HG03159 (cell line): ENCODE measurements around the gene PGBD2.
"Not testable (repeated sequence)": the region's sequence is repeated elsewhere in the genome, so short reads cannot be mapped to it uniquely, and the experiment has no call there.

Experiments
- ATAC-seq: cut with Tn5 transposase; IDR thresholded peaks from one replicate; pipeline ENCODE4 v1.9.1; 2021; ENCODE audit warnings: mild to moderate bottlenecking, moderate library complexity; ENCODE audit not compliant: unreplicated experiment

Gene PGBD2

DNA sequence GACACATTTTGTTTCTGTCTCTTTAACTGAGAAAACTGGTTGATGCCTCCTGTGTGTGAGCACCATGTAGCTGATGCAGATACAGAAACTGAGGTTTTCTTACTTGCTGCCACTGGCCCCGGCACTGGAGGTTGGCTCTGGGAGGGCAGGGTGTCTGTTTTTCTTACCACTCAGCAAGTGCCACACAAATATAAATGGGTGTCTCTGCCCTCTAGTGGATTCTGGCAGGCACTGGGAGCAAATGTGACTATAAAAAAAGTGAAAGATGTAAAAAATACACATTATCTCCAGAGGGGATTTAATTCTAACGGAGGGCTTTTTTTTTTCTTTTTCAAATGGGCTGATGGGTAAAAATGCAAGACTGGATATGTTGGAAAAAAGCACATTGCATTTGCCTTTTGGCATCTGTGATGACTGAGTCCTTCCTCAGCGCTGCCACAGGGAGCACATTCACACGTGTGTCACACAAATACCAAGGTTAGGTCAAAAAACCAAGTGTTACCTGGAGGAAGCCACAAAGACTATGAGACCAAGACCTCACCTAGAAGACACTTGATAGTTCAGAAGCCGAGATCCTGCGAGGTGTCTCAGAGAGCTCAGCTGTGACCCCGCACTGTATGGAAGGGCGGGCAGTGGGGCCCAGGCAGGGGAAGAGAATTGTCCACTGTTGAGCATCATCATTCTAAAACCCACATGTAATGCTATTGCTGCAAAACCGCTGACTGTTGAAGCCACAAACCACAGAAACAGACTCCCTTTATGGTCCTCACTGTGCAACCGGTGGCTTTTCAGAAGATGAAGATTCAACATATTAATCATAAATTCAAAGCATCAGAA, 18.9 kb downstream of the PGBD2 start:
- peak; percentile 95 for ATAC-seq

DNA sequence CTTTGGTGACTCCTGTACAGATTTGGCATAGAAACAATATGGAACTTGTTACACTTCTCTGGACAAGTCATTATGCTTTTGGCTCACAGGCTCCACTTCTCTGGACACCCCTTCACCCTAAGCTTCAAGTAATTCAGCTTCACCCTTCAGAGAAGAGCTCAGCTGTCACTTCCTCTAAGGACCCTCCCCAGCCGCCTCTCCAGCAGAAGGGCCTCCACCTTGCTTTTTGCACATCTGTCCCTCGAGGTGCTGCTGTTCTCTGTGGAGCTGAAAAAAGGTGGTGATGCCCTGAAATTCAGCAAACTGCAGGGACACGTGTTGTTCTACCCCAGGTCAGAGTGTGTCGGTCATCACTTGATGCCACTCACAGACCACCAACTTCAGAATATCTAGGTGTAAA, 19.8 kb downstream of the PGBD2 start:
- ATAC-seq, result not testable (repeated sequence)

DNA sequence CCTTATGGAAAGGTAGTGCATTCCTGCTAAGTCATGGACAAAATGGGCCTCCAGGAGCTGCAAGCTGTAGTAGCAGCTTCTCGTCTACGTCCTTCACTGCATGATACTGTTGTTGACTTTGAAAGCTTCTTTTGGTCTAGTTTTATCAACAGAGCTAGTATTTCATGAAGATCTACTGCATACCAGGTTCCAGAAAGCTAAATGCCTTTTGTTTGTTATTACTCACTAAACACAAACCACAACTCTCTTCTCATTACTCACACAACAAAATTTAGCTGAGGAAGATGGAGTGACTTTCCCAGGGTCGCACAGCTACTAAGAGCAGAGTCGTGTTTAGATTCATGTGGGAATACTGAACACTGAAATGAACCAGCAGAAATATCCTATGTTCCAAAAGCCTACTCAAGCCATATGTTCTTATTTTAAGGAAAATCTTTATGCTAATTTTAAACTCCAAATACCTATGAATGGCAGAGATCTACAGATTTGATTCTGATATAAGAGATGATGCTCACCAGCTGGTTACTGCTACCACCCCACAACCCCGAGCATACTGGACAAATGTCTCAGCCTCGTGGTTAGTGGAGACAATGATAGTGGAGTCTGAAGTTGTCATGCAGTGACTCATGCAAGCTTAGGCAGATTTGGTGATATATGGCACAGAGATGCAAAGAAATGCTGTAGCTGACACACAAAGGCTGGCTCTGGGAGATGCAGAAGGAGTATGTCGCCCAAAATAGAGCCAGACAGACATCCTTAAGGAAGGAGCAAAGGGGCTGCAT, 20.6 kb downstream of the PGBD2 start:
- no peak for ATAC-seq

DNA sequence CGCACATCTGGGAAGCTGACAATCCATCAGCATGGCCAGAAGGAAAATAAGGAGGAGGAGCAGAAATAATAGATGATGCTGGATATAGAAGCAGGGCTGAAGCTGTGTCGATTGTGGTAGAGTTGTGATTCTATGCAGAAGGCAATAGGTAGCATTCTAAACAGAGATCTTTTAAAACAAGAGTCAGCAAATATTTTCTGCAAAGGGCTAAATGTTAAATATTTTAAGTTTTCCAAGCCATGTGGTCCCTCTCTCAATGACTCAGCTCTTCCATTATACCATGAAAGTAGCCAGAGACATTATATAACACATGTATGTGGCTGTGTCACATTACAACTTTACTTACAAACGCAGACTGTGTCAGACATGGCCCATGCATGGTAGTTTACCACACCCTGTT, 21.2 kb downstream of the PGBD2 start:
- ATAC-seq, result not testable (repeated sequence)

DNA sequence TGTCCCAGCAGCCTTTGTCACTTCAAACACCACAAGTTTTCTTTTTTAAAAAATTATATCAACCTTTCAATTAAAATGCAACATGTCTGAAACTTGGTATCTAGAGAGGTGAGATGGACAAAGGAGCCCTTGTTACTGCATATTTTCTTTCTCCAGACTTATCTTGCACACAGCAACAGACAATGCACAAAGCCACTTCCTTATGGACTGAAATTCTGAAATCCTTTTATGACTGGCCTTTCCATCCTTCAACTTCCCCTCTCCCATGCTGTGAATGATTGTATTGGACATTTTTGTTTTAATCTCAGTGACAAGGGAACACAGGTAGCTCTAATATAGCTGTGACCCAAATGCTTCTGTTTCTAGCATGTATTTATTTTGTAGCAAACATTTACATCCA, 22.1 kb downstream of the PGBD2 start:
- not testable (repeated sequence) for ATAC-seq

DNA sequence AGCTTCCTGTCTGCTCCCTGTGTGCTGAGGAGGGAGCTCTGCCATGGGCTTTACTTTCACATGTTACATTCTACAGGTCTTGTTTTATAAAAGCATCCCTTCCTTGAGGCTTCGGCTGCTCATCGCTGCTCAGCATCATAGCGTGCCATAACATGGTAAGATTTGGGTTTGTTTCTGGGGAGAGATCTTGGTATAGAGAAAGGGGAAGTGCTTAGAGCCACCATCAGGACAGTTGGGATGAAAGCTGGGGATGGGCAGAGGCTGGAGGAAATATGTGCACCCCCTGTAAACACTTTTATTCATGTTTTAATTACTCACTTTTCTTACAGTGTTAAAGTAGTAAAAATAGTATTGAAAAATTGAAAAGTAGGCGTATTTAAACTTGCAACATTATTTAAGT, 24.0 kb downstream of the PGBD2 start:
- ATAC-seq, result not testable (repeated sequence)

DNA sequence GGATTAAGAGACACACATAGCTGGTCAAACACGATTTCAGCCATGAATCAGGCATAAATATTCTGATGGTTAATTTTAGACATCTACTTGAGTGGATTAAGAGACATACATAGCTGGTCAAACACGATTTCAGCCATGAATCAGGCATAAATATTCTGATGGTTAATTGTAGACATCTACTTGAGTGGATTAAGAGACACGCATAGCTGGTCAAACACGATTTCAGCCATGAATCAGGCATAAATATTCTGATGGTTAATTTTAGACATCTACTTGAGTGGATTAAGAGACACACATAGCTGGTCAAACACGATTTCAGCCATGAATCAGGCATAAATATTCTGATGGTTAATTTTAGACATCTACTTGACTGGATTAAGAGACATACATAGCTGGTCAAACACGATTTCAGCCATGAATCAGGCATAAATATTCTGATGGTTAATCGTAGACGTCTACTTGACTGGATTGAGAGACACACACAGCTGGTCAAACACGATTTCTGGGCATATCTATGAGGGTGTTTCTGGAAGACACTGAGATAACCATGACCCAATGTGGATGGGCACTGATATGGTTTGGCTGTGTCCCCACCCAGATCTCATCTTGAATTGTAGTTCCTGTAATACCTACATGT, 32.3 kb downstream of the PGBD2 start:
- ATAC-seq, result not testable (repeated sequence)

DNA sequence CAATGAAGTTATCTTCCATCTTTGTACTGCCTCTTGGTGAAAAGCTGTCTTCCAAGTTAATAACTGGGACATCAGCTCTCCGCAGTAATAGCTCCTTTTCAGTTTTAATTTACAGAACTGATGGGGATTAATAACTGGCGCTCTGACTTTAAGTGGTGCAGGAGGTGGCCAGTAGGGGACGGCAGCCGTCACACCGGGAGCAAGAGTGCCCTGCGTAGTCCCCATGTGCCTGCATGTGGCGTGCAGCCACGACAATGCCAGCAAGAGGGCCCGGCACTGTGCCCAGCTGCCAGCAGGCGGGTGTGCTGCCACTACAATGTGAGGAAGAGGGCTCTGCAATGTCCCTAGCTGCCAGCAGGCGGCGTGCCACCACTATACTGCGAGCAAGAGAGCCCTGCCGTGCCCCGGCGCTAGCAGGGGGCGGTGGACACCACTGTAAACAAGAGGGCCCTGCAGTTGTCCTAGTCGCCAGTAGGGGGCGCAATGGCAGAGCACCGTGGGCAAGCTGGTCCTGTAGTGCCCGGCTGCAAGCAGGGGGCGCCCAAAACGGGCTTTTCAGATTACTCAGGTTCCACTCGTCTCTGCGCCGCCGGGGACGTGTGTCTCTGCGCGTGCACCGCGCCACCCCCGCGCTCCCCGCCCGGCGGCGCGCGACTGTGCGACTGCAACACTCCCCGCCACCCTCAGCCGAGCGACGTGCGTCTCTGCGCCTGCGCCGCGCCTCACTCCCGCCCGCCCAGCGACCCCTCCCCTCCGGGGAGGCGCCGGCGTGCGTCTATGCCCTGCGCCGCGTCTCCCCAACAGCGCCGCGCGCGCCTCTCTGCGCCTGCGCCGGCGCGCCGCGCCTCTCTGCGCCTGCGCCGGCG, 38.3 kb downstream of the PGBD2 start:
- not testable (repeated sequence) for ATAC-seq

DNA sequence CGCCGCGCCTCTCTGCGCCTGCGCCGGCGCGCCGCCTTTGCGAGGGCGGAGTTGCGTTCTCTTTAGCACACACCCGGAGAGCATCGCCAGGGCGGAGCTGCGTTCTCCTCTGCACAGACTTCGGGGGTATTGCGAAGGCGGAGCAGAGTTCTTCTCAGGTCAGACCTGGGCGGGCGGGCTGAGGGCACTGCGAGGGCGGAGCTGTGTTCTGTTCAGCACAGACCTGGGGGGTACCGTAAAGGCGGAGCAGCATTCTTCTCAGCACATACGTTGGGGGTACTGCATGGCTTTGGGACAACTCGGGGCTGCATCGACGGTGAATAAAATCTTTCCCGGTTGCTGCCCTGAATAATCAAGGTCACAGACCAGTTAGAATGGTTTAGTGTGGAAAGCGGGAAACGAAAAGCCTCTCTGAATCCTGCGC, 39.0 kb downstream of the PGBD2 start:
- not testable (repeated sequence) for ATAC-seq

DNA sequence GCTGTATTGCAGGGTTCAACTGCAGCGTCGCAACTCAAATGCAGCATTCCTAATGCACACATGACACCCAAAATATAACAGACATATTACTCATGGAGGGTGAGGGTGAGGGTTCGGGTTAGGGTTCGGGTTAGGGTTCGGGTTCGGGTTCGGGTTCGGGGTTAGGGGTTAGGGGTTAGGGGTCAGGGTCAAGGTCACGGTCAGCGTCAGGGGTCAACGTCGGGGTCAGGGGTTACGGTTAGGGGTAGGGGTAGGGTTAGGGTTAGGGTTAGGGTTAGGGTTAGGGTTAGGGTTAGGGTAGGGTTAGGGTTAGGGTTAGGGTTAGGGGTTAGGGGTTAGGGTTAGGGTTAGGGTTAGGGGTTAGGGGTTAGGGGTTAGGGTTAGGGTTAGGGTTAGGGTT, 39.4 kb downstream of the PGBD2 start:
- not testable (repeated sequence) for ATAC-seq

DNA sequence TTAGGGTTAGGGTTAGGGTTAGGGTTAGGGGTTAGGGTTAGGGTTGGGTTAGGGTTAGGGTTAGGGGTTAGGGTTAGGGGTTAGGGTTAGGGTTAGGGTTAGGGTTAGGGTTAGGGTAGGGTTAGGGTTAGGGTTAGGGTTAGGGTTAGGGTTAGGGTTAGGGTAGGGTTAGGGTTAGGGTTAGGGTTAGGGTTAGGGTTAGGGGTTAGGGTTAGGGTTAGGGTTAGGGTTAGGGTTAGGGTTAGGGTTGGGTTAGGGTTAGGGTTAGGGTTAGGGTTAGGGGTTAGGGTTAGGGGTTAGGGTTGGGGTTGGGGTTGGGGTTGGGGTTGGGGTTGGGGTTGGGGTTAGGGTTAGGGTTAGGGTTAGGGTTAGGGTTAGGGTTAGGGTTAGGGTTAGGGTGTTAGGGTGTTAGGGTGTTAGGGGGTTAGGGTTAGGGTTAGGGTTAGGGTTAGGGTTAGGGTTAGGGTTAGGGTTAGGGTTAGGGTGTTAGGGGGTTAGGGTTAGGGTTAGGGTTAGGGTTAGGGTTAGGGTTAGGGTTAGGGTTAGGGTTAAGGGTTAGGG, 39.9 kb downstream of the PGBD2 start:
- not testable (repeated sequence) for ATAC-seq
